Hematopoietic multipotent progenitor cell treated with erythropoietin and hydrocortisone succinate and interleukin-3 and kit ligand, for 8 days (in vitro differentiated cells): ENCODE results near the gene RIC3.

ENCODE experiments used
- DNase-seq: peaks from one replicate; pipeline ENCODE4 v3.0.0-alpha.2; 2015

Gene RIC3

GRCh38 chr11:8086001-8086479 lies 82.8 kb downstream of the RIC3 start:
- no peak for DNase-seq

- no peak for DNase-seq
Measured at GRCh38 chr11:8085011-8085645, 83.7 kb downstream of the RIC3 start.

- DNase-seq, result no peak
Measured at GRCh38 chr11:8084352-8084751, 84.5 kb downstream of the RIC3 start.

- DNase-seq, result no peak
Measured at GRCh38 chr11:8083871-8084281, 84.9 kb downstream of the RIC3 start.

GRCh38 chr11:8083088-8083395 lies 85.8 kb downstream of the RIC3 start:
- DNase-seq, result no peak

GRCh38 chr11:8082391-8083087 lies 86.3 kb downstream of the RIC3 start:
- no peak for DNase-seq

- no peak for DNase-seq
Measured at GRCh38 chr11:8081591-8082250, 87.1 kb downstream of the RIC3 start.

- DNase-seq, result no peak
Measured at GRCh38 chr11:8080674-8081590, 87.9 kb downstream of the RIC3 start, which contains the start of gene TUB. TUB (plus strand) TSS chr11:8081211; CDS start chr11:8081511, 300 bp downstream.

- no peak for DNase-seq
Measured at GRCh38 chr11:8080069-8080670, 88.7 kb downstream of the RIC3 start.

- DNase-seq, result no peak
Measured at GRCh38 chr11:8079111-8079675, 89.6 kb downstream of the RIC3 start.

- DNase-seq, result no peak
Measured at GRCh38 chr11:8075119-8075726, 93.6 kb downstream of the RIC3 start.

GRCh38 chr11:8071616-8072581 lies 96.9 kb downstream of the RIC3 start:
- no peak for DNase-seq

GRCh38 chr11:8070417-8071115 lies 98.3 kb downstream of the RIC3 start:
- peak; percentile 43 for DNase-seq

- no peak for DNase-seq
Measured at GRCh38 chr11:8069771-8070170, 99.1 kb downstream of the RIC3 start.

- peak; percentile 72 for DNase-seq
Measured at GRCh38 chr11:8068605-8069221, 100.1 kb downstream of the RIC3 start.

GRCh38 chr11:8067929-8068575 lies 100.8 kb downstream of the RIC3 start:
- DNase-seq, result no peak

GRCh38 chr11:8067567-8067928 lies 101.3 kb downstream of the RIC3 start:
- DNase-seq, result no peak

GRCh38 chr11:8066911-8067455 lies 101.8 kb downstream of the RIC3 start:
- DNase-seq, result no peak
